ENCODE results near the gene UBALD1.

Gene UBALD1

DNA sequence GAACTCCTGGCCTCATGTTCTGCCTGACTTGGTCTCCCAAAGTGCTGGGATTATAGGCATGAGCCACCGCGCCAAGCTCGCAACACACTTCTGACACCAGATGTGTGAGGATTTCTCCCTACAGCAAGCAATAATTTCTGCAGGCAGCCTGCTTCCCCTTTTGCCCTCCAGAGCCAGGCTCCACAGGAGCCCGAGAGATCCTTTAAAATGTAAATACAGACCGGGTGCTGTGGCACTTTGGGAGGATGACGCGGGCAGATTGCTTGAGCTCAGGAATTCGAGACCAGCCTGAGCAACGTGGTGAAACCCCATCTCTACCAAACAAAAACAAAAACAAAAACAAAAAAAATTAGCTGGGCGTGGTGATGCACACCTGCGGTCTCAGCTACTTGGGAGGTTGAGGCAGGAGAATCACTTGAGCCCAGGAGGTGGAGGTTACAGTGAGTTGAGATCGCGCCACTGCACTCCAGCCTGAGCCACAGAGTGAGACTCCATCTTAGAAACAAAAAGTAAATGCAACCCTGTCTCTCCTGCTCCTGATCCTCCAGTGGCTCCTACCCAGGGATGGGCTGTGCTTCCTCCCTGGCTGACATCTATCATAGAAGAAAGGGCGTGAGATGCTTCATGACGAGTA is 43.9 kb downstream of the UBALD1 start:
- TF ChIP-seq, protein P1, sequence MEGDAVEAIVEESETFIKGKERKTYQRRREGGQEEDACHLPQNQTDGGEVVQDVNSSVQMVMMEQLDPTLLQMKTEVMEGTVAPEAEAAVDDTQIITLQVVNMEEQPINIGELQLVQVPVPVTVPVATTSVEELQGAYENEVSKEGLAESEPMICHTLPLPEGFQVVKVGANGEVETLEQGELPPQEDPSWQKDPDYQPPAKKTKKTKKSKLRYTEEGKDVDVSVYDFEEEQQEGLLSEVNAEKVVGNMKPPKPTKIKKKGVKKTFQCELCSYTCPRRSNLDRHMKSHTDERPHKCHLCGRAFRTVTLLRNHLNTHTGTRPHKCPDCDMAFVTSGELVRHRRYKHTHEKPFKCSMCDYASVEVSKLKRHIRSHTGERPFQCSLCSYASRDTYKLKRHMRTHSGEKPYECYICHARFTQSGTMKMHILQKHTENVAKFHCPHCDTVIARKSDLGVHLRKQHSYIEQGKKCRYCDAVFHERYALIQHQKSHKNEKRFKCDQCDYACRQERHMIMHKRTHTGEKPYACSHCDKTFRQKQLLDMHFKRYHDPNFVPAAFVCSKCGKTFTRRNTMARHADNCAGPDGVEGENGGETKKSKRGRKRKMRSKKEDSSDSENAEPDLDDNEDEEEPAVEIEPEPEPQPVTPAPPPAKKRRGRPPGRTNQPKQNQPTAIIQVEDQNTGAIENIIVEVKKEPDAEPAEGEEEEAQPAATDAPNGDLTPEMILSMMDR (IDR thresholded peaks at IDR 0.05): no peak

DNA sequence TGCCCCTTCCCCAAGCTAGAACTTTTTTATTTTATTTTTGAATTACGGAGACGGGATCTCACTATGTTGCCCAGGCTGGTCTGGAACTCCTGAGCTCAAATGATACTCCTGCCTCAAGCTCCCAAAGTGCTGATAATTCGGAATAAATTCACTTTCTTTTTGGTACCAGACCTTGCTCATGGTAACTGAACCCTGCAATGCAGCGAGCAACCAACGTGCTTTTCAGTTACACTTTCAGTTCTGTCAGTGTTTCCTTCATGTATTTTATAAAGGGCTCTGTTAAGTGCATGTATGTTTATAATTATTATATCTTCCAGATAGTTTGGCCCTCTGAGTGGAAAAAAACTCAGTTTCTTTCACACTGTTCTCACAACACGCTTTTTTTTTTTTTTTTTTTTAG is 44.6 kb downstream of the UBALD1 start:
- TF ChIP-seq, protein P1 (IDR thresholded peaks at IDR 0.05): no peak

DNA sequence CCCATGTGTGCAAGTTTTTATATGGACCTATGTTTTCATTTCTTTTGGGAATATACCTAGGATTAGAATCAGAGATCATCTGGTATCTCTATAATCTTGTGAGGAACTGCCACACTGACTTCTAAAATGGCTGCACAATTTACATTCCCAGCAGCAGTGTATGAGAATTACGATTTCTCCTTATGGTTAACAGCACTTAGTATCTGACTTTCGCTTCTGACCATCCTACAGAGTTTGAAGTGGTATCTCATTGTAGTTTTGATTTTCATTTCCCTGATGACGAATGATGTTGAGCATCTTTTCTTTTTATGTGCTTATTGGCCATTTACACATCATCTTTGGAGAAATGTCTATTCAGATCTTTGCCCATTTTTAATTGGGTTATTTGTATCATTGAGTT is 48.5 kb downstream of the UBALD1 start:
- TF ChIP-seq, protein P1 (IDR thresholded peaks at IDR 0.05): no peak

DNA sequence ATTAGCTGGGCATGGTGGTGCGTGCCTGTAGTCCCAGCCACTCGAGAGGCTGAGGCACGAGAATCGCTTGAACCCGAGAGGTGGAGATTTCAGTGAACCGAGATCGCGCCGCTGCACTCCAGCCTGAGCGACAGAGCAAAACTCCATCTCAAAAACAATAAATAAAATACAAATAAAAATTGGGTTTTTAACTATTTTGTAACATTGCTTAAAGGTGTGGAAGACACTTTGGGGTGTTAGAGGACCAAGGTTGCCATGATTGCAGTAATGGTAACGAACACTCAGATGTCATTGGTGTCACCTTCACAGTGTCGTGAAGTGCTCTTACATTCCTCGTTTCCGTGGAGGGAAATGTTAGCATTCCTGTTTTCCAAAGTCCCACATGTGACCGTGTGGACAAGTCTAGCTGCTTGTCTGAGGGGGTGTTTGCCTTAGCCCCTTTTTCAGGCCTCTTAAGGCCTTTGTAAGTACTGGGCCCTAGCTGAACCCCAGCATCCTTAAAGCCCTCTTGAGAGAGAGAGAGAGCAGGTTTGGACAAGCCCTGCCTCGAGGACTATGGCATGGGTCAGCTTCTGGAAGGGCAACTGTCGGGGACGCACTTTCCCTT is 49.9 kb downstream of the UBALD1 start:
- TF ChIP-seq, protein P1 (IDR thresholded peaks at IDR 0.05): no peak

DNA sequence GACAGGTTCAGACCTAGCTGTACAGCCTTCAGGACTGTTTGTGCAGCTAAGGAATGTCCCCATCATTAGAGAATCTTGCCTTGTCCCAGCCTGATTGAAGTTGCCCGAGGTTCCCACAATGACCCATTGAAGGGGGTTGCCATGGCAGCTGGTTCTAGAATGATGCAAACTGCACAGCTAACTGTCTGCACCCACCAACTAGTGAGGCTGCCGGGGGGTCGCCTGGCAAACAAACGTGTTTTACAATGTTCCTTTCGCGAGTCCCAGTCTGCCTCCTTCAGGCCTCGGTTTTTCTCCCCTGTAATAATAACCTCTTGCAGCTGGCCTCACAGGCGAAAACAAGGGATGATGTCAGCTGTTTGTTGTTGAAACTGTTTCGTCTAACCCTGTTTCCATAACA is 53.1 kb downstream of the UBALD1 start:
- TF ChIP-seq, protein P1 (IDR thresholded peaks at IDR 0.05): no peak
